Erythroblast (primary cell): Measurements from ENCODE around the gene MAP2K6.

ENCODE experiments used
- GATA1 ChIP-seq: IDR thresholded peaks from 2 replicates; pipeline ENCODE4 v1.6.1; 2011; ENCODE audit warnings: low read depth, mild to moderate bottlenecking, control low read depth, low read length, moderate library complexity
- POLR2A ChIP-seq: IDR thresholded peaks from 2 replicates; pipeline ENCODE4 v1.6.1; 2011; ENCODE audit warnings: mild to moderate bottlenecking, low read length

- TF ChIP-seq POLR2A: no peak
- no peak for TF ChIP-seq GATA1
These were observed 13.2 kb upstream of the MAP2K6 start for GRCh38 chr17:69401251-69401650.
